ENCODE measurements around the gene RNASEH2B. TPM values are rescaled to one million over a fixed set of nuclear protein-coding genes. Genes with fewer than 3 reads are reported as not detected.

Gene RNASEH2B
- polyA plus RNA-seq, 1 donor from 2014 or later, result 25.2 TPM

DNA sequence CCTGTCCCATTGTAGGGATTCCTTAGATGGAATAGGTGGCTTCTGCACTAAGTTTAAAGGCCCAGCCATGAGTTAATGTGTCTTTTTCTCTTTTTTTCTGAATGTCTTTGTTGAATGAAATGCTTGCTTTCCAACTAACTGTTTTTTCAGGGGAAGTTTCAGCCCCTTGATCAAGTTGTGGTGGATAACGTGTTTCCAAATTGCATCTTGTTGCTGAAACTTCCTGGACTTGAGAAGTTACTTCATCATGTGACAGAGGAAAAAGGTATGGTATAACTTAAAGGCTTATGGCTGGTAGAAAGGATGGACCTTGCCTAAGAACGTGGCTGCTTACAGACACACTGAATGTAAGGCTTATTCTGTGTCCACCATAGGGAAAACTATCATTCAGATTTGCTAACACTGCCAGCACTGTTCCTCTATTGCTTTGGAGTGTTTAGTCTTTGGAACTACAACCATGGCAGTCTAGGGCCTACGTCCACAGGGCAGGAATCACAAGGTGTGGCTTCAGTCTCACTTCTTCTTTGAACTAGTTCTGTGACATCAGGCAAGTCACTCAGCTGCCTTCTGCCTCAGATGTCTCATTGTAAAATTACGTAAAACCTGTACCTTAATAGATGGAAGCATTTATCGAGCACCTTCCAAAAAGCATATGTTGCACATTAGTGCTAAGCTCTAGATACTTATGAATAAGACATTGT lies 25.3 kb downstream of the RNASEH2B start:
- Histone ChIP-seq H3K79me2 (replicated peaks; ENCODE audit: insufficient read depth, low read length) (no peaks in the 10 kb centered on the region), H3K4me3 (ENCODE audit: low read length) (no peak overlapping the region), H3K4me2 (ENCODE audit: low read length) (no peak overlapping the region), H3K27me3 (ENCODE audit: insufficient read depth, low read depth, low read length) (no peaks in the 10 kb centered on the region), H3K9ac (ENCODE audit: low read length) (no peak overlapping the region), H3K36me3 (ENCODE audit: insufficient read depth, low read length) (no peaks in the 10 kb centered on the region), H3K27ac (ENCODE audit: low read length) (no peak overlapping the region), H3K9me2 (ENCODE audit: insufficient read depth, low read length) (no peaks in the 10 kb centered on the region), H2AFZ (ENCODE audit: low read depth, low read length) (no peak overlapping the region), H4K20me1 (ENCODE audit: insufficient read depth) (no peaks in the 10 kb centered on the region), H3F3A (ENCODE audit: insufficient read depth, low read length, poor library complexity, severe bottlenecking) (no peaks in the 10 kb centered on the region), H3K9me3 (ENCODE audit: low read length) (no peaks in the 10 kb centered on the region)
- TF ChIP-seq TAF1 (IDR thresholded peaks at IDR 0.05; ENCODE audit: low read depth) (no peak), EP300 (conservative IDR thresholded peaks at IDR 0.05; ENCODE audit: poor library complexity, severe bottlenecking) (no peak), MXI1 (conservative IDR thresholded peaks at IDR 0.05; ENCODE audit: poor library complexity, severe bottlenecking) (no peak), EZH2 (IDR thresholded peaks at IDR 0.05; ENCODE audit: borderline replicate concordance, insufficient read depth, low read length, poor library complexity, severe bottlenecking) (no peak), SMC3 (conservative IDR thresholded peaks at IDR 0.05; ENCODE audit: poor library complexity) (no peak), RAD21 (conservative IDR thresholded peaks at IDR 0.05) (no peak), POLR2AphosphoS5 (IDR thresholded peaks at IDR 0.05) (no peak)
- TF ChIP-seq, protein P1, sequence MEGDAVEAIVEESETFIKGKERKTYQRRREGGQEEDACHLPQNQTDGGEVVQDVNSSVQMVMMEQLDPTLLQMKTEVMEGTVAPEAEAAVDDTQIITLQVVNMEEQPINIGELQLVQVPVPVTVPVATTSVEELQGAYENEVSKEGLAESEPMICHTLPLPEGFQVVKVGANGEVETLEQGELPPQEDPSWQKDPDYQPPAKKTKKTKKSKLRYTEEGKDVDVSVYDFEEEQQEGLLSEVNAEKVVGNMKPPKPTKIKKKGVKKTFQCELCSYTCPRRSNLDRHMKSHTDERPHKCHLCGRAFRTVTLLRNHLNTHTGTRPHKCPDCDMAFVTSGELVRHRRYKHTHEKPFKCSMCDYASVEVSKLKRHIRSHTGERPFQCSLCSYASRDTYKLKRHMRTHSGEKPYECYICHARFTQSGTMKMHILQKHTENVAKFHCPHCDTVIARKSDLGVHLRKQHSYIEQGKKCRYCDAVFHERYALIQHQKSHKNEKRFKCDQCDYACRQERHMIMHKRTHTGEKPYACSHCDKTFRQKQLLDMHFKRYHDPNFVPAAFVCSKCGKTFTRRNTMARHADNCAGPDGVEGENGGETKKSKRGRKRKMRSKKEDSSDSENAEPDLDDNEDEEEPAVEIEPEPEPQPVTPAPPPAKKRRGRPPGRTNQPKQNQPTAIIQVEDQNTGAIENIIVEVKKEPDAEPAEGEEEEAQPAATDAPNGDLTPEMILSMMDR (IDR thresholded peaks at IDR 0.05; ENCODE audit: poor library complexity, severe bottlenecking), result no peak
- TF ChIP-seq, protein P2, sequence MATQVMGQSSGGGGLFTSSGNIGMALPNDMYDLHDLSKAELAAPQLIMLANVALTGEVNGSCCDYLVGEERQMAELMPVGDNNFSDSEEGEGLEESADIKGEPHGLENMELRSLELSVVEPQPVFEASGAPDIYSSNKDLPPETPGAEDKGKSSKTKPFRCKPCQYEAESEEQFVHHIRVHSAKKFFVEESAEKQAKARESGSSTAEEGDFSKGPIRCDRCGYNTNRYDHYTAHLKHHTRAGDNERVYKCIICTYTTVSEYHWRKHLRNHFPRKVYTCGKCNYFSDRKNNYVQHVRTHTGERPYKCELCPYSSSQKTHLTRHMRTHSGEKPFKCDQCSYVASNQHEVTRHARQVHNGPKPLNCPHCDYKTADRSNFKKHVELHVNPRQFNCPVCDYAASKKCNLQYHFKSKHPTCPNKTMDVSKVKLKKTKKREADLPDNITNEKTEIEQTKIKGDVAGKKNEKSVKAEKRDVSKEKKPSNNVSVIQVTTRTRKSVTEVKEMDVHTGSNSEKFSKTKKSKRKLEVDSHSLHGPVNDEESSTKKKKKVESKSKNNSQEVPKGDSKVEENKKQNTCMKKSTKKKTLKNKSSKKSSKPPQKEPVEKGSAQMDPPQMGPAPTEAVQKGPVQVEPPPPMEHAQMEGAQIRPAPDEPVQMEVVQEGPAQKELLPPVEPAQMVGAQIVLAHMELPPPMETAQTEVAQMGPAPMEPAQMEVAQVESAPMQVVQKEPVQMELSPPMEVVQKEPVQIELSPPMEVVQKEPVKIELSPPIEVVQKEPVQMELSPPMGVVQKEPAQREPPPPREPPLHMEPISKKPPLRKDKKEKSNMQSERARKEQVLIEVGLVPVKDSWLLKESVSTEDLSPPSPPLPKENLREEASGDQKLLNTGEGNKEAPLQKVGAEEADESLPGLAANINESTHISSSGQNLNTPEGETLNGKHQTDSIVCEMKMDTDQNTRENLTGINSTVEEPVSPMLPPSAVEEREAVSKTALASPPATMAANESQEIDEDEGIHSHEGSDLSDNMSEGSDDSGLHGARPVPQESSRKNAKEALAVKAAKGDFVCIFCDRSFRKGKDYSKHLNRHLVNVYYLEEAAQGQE (IDR thresholded peaks at IDR 0.05; ENCODE audit: borderline replicate concordance), result no peak

DNA sequence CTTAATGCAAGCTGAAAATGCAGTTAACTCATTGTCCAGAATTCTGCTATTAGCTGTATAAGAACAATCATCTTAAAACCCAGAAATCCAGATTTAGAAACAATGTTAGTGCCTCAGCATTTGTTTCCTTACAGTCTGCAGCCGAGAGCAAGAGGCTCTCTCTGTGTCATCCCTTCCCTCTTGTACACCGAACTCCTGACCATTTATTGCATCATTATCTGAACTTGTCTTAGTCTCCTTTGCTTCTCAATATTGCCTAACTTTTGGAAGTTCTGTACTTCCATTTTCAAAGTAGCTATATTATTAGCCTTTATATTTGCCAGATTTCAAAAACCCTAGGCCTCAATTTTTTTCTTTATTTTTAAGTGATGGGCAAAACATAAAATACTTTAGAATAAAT lies 27.1 kb downstream of the RNASEH2B start:
- no peaks in the 10 kb centered on the region for H3F3A ChIP-seq (ENCODE audit: insufficient read depth, low read length, poor library complexity, severe bottlenecking)
- TF ChIP-seq EP300 (conservative IDR thresholded peaks at IDR 0.05; ENCODE audit: poor library complexity, severe bottlenecking), result no peak
- no peak for TF ChIP-seq SMC3 (conservative IDR thresholded peaks at IDR 0.05; ENCODE audit: poor library complexity)
- TF ChIP-seq EZH2 (IDR thresholded peaks at IDR 0.05; ENCODE audit: borderline replicate concordance, insufficient read depth, low read length, poor library complexity, severe bottlenecking), result no peak
- no peak for TF ChIP-seq MXI1 (conservative IDR thresholded peaks at IDR 0.05; ENCODE audit: poor library complexity, severe bottlenecking)
- no peak for TF ChIP-seq TAF1 (IDR thresholded peaks at IDR 0.05; ENCODE audit: low read depth)
- TF ChIP-seq, protein P1 (IDR thresholded peaks at IDR 0.05; ENCODE audit: poor library complexity, severe bottlenecking), result no peak
- no peak for TF ChIP-seq RAD21 (conservative IDR thresholded peaks at IDR 0.05)
- TF ChIP-seq POLR2AphosphoS5 (IDR thresholded peaks at IDR 0.05), result no peak
- TF ChIP-seq, protein P2 (IDR thresholded peaks at IDR 0.05; ENCODE audit: borderline replicate concordance), result no peak
- no peak overlapping the region for H2AFZ ChIP-seq (ENCODE audit: low read depth, low read length)
- no peak overlapping the region for H3K4me2 ChIP-seq (ENCODE audit: low read length)
- no peak overlapping the region for H3K27ac ChIP-seq (ENCODE audit: low read length)
- no peaks in the 10 kb centered on the region for H3K27me3 ChIP-seq (ENCODE audit: insufficient read depth, low read depth, low read length)
- H3K79me2 ChIP-seq (replicated peaks; ENCODE audit: insufficient read depth, low read length), result no peaks in the 10 kb centered on the region
- no peak overlapping the region for H3K4me3 ChIP-seq (ENCODE audit: low read length)
- no peaks in the 10 kb centered on the region for H4K20me1 ChIP-seq (ENCODE audit: insufficient read depth)
- H3K9me3 ChIP-seq (ENCODE audit: low read length), result no peaks in the 10 kb centered on the region
- no peaks in the 10 kb centered on the region for H3K9me2 ChIP-seq (ENCODE audit: insufficient read depth, low read length)
- H3K9ac ChIP-seq (ENCODE audit: low read length), result no peak overlapping the region
- H3K36me3 ChIP-seq (ENCODE audit: insufficient read depth, low read length), result no peaks in the 10 kb centered on the region

Data from neural cell (in vitro differentiated cells).